HG03439 (cell line): ENCODE results near the gene MAT1A.

Source experiments
- ATAC-seq: cut with Tn5 transposase; IDR thresholded peaks from one replicate; pipeline ENCODE4 v1.9.1; 2021; ENCODE audit warnings: mild to moderate bottlenecking, moderate library complexity; ENCODE audit not compliant: unreplicated experiment

MAT1A gene

GRCh38 chr10:80283119-80283518 lies 6.3 kb downstream of the MAT1A start:
- ATAC-seq, result no peak

DNA sequence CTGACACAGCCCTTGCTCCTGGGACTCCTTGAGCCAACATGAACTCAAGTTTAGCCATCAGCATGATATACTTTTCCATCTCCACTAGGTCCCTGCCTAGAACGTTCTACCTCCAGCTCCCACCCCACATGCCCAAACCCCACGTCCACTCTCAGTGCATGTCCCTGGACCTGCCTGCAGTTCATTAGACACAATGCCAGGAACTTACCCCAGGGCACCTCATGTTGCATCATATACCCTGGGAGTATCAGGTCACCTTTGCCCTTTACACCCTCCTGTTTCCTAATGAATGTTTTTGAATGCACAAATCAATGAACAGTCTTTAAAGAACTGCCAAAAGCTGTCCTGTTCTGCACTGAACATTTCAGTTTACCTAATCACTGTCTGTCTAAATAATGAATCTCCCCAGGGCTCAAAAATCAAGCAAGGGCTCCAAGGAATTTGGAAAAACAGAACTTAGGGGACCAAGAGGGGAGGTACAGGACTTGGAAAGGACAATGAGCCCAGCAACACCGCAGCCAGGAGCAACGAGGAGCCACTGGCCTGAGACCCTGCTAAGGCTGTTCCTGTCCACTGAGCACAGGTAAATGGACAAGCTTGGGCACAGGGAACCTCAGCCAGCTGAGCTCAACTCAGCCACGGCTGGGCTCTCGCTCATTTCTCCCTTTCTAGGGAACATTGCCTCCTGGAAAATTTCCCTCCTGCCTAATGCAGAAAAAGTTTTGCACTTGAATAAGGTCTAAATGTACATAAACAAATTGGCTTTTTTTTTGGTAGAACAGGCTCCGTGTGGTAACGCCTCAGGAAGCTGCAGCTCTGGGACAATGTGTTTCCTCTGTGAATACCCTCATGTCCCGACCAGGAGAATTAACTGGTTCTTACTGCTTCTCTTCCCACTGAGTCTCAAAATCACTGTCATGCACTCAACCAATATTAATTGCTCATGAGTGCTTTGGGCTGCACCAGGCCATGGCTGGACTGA lies 7.4 kb downstream of the MAT1A start:
- no peak for ATAC-seq

GRCh38 chr10:80281292-80281691 lies 8.2 kb downstream of the MAT1A start:
- no peak for ATAC-seq

DNA sequence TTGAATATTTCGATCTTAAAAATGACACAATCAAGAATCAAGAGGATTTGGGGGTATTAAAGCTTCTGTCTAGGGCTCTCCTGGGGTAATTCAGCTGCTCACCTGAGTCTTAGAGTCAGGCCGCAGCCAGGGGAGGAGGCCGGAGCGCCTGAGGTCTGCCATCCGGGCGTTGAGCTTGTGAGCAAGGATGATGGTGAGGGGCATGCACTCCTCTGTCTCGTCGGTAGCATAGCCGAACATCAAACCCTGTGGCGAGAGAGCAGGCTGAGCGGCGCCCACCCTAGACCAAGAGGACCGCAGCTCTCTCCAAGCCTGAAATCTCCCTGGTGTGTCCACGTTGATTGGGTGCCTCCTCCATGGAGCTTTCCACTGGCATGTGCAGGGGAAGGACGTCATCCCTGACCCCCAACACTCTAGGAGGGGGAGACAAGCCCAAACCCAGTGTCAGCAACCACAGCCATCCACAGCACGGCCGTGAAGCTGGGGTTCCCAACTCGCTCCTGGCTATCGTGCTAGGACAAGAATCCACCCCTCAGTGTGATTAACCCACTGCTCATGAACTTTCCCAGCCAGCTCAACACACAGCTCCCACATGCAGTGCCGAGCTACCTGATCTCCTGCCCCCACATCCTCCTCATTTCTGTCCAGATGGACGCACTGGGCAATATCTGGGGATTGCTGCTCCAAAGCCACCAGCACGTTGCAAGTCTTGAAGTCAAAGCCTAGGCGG lies 9.2 kb downstream of the MAT1A start:
- ATAC-seq, result no peak

DNA sequence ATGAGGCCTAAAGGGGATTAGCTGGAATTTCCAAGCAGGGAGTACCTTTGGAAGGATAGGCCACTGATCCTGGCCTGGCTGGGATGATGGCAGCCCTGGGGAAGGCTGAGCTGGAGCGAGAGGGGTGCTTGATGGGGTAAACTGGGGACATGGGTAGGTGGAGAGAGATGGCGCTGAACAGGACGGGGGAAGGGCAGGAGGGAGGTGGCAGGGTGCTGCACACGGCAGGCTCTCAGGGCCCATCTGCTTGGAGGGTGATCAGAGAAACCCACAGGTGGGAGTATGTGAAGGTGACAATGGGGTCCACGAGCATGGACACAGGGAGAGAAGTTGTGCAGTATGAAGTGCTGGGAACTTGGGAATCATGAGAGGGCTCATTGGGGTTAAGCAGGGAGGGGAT lies 10.3 kb downstream of the MAT1A start:
- ATAC-seq, result no peak

- no peak for ATAC-seq
Measured at GRCh38 chr10:80278480-80278879, 11.0 kb downstream of the MAT1A start.

DNA sequence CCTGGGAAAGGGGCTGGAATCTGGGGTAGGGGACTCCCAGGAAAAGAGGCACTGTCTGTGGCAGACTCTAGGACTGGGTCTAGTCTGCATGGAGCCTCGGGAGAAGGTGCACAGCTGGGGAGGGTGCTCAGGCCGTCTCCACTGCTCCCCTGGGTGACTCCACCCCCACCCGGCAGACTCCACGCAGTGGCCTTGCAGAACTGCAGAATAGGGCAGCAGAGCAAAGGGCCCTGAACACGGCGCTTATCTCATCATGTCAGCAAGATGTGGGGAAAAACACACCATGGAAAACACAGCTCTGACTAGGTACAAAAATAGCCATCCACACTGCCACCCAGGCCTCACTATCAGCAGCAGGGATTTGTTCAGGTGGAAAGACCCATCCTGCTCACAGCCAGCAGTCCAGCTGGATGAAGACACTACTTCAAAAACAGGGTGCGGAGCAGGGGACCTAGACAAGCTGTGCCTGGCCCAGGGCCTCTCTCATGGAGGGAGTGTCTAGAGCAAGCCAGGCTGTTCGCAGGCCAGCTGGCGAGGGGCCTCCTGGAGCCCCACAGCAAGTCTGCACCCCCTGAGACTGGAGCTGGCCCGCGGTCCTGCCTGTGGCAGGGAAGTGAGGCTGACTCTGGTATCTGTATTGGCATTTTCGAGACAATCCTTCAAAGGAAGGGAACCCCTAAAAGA lies 11.7 kb downstream of the MAT1A start:
- no peak for ATAC-seq

DNA sequence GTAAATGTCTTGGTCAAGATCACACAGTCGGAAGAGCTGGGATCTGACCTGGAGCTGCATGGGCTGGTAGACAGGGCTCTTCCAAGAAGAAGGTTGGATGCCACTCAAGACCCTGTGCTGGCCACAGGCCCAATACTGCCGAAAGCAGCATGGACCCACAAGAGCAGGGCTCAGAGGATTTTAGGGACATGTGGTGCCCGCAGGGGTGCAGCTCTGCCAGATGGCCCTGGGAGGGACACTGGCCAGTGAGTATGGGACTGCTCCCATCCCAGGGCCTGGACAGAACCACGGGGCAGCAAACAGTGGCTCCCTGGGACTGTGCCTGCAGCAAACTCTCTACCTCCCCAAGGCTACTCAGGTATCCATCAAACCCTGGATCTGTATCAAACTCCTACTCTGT lies 12.4 kb downstream of the MAT1A start:
- ATAC-seq, result no peak

GRCh38 chr10:80276335-80276734 lies 13.1 kb downstream of the MAT1A start:
- ATAC-seq, result no peak

GRCh38 chr10:80275756-80276155 lies 13.7 kb downstream of the MAT1A start:
- no peak for ATAC-seq

DNA sequence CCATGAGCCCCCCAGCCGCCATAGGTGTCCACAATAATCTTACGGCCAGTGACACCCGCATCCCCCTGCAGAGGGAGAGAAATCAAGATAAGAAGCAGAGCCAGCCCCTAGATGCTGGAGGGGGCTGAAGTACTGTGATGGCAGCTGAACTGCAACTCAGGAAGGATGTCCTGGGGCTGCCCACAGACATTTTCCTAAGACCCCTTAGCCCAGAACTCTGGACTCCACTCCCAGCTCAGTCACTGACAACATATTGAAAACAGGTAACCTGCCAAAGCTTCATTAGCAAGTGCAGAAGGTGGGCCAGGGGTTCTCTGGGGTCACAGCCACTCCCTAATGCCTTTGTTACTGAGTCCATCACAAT lies 14.3 kb downstream of the MAT1A start:
- no peak for ATAC-seq

GRCh38 chr10:80274396-80275134 lies 14.9 kb downstream of the MAT1A start:
- no peak for ATAC-seq

GRCh38 chr10:80273523-80274170 lies 15.8 kb downstream of the MAT1A start:
- no peak for ATAC-seq

GRCh38 chr10:80272793-80273522 lies 16.5 kb downstream of the MAT1A start:
- ATAC-seq, result no peak

- no peak for ATAC-seq
Measured at GRCh38 chr10:80271416-80271815, 18.0 kb downstream of the MAT1A start.

GRCh38 chr10:80270887-80271286 lies 18.6 kb downstream of the MAT1A start:
- no peak for ATAC-seq

GRCh38 chr10:80268938-80269588 lies 20.4 kb downstream of the MAT1A start:
- no peak for ATAC-seq

DNA sequence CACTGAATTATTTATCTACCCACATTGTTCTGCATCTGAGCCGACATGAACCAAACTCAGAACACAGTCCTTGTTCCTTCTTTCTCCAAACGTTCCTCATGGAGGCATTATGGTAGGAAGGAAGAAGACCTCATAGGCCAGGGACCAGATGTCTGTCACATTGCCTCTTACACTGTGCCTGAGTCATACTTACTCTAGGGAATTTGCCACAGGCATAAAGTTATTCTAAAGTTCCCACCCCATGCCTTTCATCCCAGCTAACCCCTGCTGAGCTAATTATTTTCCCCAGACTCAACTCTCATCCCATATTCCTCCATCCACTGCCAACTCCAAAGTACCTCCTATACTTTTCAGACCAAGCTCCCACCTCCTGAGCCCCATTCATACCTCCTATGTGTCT lies 21.2 kb downstream of the MAT1A start:
- ATAC-seq, result no peak

GRCh38 chr10:80266513-80266863 lies 23.0 kb downstream of the MAT1A start:
- no peak for ATAC-seq
